GM18858 (cell line): ENCODE results near the gene ZNF765.
"Not testable (repeated sequence)": the region's sequence is repeated elsewhere in the genome, so short reads cannot be mapped to it uniquely, and the experiment has no call there.

Experiments
- ATAC-seq: cut with Tn5 transposase; IDR thresholded peaks from one replicate; pipeline ENCODE4 v1.9.1; 2021; ENCODE audit not compliant: unreplicated experiment

Gene ZNF765

DNA sequence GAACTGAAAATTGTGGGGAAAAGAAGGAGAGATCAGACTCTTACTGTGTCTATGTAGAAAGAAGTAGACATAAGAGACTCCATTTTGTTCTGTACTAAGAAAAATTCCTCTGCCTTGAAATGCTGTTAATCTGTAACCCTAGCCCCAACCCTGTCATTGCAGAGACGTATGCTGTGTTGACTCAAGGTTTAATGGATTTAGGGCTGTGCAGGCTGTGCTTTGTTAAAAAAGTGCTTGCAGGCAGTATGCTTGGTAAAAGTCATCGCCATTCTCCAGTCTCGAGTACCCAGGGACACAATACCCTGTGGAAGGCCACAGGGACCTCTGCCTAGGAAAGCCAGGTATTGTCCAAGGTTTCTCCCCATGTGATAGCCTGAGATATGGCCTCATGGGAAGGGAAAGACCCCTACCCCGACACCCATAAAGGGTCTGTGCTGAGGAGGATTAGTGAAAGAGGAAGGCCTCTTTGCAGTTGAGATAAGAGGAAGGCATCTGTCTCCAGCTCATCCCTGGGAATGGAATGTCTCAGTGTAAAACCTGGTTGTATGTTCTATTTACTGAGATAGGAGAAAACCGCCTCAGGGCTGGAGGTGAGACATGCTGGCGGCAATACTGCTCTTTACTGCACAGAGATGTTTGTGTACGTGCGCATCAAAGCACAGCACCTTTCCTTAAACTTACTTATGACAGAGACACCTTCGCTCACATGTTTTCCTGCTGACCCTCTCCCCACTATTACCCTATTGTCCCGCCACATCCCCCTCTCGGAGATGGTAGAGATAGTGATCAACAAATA, 25.8 kb downstream of the ZNF765 start:
- not testable (repeated sequence) for ATAC-seq

- no peak for ATAC-seq
These were observed 27.6 kb downstream of the ZNF765 start for GRCh38 chr19:53422551-53422950.

DNA sequence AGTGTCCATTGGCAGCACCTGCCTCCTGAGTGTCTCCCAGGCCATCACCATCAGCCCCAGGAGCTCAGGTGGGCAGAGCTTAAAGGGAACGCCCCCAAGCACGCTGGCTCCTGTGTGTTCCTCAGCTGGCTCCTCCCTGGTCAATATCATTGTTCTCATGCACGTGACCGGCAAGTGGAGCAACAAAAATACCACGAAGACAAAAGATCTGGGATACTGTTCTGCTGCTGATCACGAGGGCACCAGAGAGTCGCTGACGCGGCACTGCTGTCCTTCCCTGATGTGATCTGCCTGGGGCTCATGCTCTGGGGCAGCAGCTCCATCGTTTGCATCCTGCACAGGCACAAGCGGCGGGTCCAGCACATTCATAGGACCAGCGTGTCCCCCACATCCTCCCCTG, 28.1 kb downstream of the ZNF765 start:
- not testable (repeated sequence) for ATAC-seq

DNA sequence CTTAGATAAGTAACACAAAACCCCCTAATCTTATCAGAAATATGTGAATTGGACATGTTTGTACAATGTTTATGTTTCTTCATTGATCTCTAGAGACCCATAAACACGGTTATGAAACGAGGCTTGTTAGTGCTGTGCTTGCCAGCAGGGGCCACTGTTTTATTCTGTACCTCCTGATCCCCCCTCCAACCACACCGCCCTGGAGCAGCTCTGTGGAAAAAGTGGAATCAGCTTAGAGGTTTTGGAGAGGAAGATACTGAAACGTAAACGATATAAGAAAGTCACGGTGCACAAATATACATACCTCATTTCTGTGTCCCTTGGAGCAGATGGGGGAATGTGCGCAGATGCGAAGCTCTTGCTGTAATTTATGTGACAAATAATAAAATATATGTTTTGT, 28.7 kb downstream of the ZNF765 start:
- not testable (repeated sequence) for ATAC-seq

- no peak for ATAC-seq
These were observed 30.1 kb downstream of the ZNF765 start for GRCh38 chr19:53424968-53425597.

- ATAC-seq = peak; percentile 88
These were observed 36.6 kb downstream of the ZNF765 start, which contains the start of gene ZNF761 for GRCh38 chr19:53431399-53432087. ZNF761 (plus strand) TSS chr19:53431984; CDS start chr19:53447269, 15,285 bp downstream.

DNA sequence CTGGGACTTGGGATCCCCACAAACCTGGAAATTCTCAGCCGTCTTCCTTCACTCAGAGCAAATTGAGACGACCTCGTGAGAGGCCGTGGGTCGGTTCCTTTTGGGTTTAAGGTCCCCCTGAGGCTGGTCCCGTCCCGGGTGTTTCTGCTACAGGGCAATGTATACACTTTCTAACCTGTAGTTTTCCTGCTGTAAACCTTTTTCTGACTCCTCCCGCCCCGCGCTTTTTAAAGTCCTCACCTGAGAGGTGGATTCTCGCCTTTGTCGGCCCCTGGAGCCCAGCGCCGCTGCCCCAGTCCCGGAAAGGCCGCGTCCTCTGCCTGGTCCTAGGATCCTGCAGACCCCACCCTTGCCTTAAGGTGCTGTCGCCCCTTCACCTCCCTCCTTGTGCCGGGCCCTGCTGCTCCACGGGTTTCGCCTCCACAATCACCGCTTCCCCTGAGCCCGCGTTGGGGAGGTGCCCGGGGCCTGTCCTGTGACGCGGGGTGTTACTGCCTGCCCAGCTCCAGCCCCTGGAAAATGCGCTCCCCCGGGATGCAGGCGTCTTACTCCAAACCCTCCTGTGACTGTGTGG, 37.2 kb downstream of the ZNF765 start:
- ATAC-seq = no peak

GRCh38 chr19:53443809-53444208, 48.9 kb downstream of the ZNF765 start:
- ATAC-seq = not testable (repeated sequence)

DNA sequence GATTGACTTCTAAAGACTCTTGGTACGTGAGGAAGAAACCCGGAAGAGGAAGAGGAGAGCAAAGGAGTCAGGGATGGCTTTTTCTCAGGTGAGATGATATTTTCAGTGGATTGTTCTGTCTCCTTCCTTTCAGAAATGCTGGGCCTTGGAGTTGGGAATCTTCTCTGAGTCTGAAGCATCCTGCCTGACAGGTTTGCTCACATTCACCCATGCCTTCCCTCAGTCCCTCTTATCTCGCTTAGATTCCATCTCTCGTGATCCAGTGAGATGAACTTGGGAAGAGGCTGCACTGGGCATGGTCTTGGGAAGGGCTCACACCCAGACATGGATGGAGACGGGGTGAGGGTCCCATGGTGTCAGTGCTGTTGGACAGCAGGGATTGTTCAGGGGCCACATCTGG, 52.2 kb downstream of the ZNF765 start:
- ATAC-seq = not testable (repeated sequence)

- ATAC-seq = no peak
These were observed 60.9 kb downstream of the ZNF765 start for GRCh38 chr19:53455828-53456227.

DNA sequence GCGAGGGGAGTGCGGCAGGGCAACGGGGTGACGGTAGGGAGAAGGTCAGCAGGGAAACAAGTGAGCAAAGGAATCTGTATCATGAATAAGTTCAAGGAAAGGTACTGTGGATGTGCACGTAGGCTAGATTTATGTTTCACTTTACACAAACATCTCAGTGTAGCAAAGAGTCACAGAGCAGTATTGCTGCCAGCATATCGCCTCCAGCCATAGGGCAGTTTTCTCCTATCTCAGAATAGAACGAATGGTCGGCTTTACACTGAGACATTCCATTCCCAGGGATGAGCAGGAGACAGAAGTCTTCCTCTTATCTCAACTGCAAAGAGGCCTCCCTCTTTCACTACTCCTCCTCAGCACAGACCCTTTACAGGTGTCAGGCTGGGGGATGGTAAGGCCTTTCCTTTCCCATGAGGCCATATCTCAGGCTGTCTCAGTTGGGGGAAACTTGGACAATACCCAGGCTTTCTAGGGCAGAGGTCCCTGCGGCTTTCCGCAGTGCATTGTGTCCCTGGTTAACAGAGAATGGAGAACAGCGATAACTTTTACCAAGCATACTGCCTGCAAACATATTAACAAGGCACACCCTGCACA, 65.3 kb downstream of the ZNF765 start:
- not testable (repeated sequence) for ATAC-seq

DNA sequence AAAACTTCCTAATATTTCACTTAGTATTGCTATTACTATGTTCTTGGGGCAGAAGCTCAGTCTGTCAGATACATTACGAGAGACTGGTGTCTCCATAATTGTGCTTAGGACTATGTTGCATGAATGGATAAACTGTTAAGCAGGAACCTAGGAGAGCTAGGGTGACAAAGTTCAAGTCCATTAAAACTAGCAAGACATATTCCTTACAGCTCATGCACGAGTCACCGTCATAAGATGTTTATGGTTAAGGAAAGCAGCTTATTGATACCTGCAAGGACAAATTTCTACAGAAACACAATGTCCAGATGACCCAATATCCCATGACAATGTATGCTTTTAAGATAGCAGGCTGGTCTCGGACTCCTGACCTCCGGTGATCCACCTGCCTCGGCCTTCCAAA, 66.9 kb downstream of the ZNF765 start:
- ATAC-seq = no peak

- no peak for ATAC-seq
These were observed 67.9 kb downstream of the ZNF765 start for GRCh38 chr19:53462861-53463260.

DNA sequence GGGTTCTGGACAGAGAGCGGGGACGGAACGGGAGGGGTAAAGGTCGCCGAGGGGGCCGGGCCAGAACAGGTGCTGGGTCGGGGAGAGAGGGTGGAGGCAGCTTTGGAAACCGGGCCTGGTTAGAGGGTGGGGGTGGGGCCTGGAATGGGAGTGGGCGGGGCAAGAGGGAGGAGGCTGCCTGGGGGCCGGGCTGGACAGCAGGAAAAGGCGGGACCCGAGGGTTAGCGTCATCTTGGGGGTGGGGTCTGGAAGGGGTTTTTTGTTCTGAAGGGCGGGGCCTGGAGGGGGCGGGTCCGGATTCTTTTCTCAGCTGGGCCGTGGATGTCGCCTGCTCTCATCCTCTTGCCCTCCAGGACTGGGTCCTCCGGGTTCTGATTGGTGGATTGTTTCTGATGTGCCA, 68.3 kb downstream of the ZNF765 start:
- ATAC-seq = no peak

DNA sequence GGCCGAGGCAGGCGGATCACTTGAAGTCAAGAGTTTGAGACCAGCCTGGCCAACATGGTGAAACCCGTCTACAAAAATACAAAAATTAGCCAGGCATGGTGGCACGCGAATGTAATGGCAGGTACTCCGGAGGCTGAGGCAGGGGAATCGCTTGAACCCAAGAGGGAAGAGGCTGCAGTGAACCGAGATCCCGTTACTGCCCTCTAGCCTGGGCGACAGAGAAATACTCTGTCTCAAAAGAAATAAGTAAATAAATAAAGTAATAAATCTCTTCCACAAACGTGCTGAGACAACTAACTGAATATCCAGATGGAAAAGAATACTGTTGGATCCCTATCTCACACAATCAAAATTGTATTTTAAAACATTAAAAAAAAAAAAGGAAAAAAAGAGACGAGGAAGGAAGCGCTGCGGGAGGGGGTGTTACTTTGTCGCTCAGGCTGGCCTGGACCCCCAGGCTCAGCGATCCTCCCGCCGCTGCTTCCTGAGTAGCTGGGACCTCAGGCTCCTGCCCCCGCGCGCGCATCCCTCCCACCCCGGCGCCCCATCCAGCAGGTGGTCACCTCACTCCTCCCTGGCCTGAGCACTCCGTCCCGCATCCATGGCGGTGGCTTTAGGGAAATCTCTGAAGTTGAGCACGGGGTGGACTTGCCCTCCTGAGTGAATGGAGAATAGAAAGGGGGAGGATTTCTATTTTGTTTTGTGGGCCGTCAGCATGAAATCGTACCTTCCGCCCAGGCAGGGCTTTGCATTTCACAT, 72.0 kb downstream of the ZNF765 start:
- no peak for ATAC-seq

DNA sequence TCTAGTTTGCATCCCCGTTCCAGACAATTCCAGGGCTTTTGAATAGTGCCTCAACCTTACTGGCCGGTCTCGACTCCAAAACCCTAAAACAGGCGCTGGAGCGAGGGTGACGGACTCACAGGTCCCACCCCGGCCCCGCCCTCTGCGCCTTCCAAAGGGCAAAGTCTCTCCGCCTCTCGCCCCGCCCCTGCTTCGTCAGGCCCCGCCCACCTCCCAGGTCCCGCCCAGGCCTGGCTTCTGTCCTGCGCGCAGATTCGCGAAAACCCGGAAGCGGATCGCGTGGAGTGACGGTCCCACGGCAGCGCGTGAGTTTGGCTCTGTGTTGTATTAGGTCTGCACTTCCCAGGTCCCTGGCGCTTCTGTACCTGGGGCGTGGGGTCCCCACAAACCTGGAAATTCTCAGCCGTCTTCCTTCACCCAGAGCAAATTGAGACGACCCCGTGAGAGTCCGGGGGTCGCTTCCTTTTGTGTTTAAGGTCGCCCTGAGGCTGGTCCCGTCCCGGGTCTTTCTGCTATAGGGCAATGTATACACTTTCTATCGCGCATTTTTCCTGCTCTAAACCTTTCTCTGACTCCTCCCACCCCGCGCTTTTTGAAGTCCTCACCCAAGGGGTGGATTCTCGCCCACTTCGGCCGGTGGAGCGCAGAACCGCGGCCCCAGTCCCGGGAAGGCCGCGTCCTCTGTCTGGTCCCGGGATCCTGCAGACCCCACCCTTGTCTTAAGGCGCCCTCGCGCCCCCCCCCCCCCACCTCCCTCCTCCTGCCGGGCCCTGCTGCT, 72.7 kb downstream of the ZNF765 start, which contains the start of gene ZNF813:
Gene ZNF813, plus strand, starts transcription at position 249 of the 778 bp plus-strand sequence. CDS start 16,090 bp downstream, outside the sequence.
- ATAC-seq = no peak

- not testable (repeated sequence) for ATAC-seq
These were observed 73.7 kb downstream of the ZNF765 start for GRCh38 chr19:53468628-53469027.

GRCh38 chr19:53471916-53472315, 77.0 kb downstream of the ZNF765 start:
- ATAC-seq = no peak

- ATAC-seq = not testable (repeated sequence)
These were observed 79.9 kb downstream of the ZNF765 start for GRCh38 chr19:53474832-53475231.
